Testis (tissue), 3 donors: ENCODE data around the gene CDK5RAP3. TPM values are rescaled to one million over a fixed set of nuclear protein-coding genes. Genes with fewer than 3 reads are reported as not detected.
"Not testable (repeated sequence)": the region's sequence is repeated elsewhere in the genome, so short reads cannot be mapped to it uniquely, and the experiment has no call there.

ENCODE experiments used
- DNase-seq: peaks from one replicate; pipeline ENCODE4 v3.0.0-alpha.2; 2019
- H3K27ac ChIP-seq, 2 donors: fragments of 200-600 bp; sonication (generic); one replicate each; pipeline ENCODE4 v1.5.1; 2019
- H3K27me3 ChIP-seq: fragments of 200-600 bp; sonication (generic); one replicate; pipeline ENCODE4 v1.5.1; 2019
- H3K36me3 ChIP-seq: fragments of 200-600 bp; sonication (generic); one replicate; pipeline ENCODE4 v1.5.1; 2017; ENCODE audit warnings: low read depth; ENCODE audit errors: missing control alignments
- H3K4me1 ChIP-seq: fragments of 200-600 bp; sonication (generic); one replicate; pipeline ENCODE4 v1.5.1; 2019
- H3K4me3 ChIP-seq, 2 donors: fragments of 200-600 bp; sonication (generic); one replicate each; pipeline ENCODE4 v1.5.1; 2017 to 2019
- H3K9me3 ChIP-seq: fragments of 200-600 bp; sonication (generic); one replicate; pipeline ENCODE4 v1.5.1; 2017
- CTCF ChIP-seq, 3 experiments: fragments of 450-650 bp in 2 of 3; fragments of 200-600 bp in 1 of 3; sonication (generic) in 1 of 3; IDR thresholded peaks; one replicate each; pipeline ENCODE4 v1.5.1; 2016 to 2019; ENCODE audit warnings: antibody characterized with exemption in 3 of 3, mild to moderate bottlenecking in 2 of 3, moderate library complexity in 1 of 3
- POLR2A ChIP-seq: fragments of 450-650 bp; IDR thresholded peaks from one replicate; pipeline ENCODE4 v1.6.1; 2017; ENCODE audit warnings: antibody characterized with exemption, mild to moderate bottlenecking, moderate library complexity
- WGBS, 2 donors: methylation state at CpG; one replicate each; pipeline ENCODE4 v1.1.5; 2018; 5-methylcytosine and 5-hydroxymethylcytosine counted together
- intact Hi-C: fragments of 100-400 bp; cut with DNase I; formaldehyde crosslinking; loops from one replicate; pipeline ENCODE4 v1.15.1; 2023; ENCODE audit warnings: low total_unique reads
- polyA plus RNA-seq: library from polyadenylated mRNA; stranded (reverse); fragments of 350-450 nt; fragmentation: Illumina TruSeq; extraction: RNeasy Lipid Tissue Mini Kit (QIAGEN cat#74804); gene quantifications from one replicate; pipeline ENCODE4 v1.2.3, GENCODE V29; 2014; ENCODE audit warnings: low read depth, low replicate concordance; ENCODE audit not compliant: insufficient read depth
- total RNA-seq, 2 donors: library from RNA; depleted of rRNA; stranded (reverse); fragments of >200 nt; gene quantifications; one replicate each; pipeline ENCODE4 v1.2.3, GENCODE V29; 2016

Gene CDK5RAP3
- total and polyA plus RNA-seq, 3 donors from 2014 or later, result 192 to 281 (median 221) TPM

DNA sequence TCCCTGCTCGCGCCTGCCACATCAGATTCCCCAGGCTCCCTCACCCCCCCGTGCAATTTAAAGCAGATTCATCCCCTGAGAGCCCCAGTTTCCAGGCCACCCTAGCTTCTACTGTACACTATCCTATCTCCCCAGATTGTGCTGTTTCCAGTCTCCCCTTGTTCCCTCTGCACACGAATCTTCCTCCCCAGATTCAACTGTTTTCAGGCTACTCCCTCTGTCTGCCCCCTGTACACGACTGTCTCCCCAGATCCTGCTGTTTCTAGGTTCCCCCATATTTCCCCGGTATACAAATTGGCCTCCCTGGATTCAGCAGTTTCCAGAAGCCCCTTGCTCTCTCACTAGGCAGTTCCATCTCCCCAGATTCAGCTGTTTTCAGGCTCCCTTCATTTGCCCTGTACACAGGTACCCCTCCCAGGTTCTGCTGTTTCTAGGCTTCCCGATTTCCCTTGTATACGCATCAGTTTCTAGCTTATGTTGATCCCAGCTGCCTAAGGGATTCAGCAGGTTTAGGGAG, 43.7 kb downstream of the CDK5RAP3 start:
- intact Hi-C loops, result no loop called here
- Histone ChIP-seq H3K9me3 (no peaks in the 10 kb centered on the region), H3K27ac (no peak overlapping the region), H3K27me3 (no peaks in the 10 kb centered on the region), H3K4me3 (no peak overlapping the region), H3K36me3 (no peaks in the 10 kb centered on the region), H3K4me1 (peaks cover 9% of the 10 kb centered on the region)
- TF ChIP-seq CTCF (IDR thresholded peaks at IDR 0.05), result no peak
- TF ChIP-seq POLR2A, result no peak
- no peak for DNase-seq
- WGBS, 2 donors, result 61 to 69% methylated on average over 8 of the region's 8 CpGs

DNA sequence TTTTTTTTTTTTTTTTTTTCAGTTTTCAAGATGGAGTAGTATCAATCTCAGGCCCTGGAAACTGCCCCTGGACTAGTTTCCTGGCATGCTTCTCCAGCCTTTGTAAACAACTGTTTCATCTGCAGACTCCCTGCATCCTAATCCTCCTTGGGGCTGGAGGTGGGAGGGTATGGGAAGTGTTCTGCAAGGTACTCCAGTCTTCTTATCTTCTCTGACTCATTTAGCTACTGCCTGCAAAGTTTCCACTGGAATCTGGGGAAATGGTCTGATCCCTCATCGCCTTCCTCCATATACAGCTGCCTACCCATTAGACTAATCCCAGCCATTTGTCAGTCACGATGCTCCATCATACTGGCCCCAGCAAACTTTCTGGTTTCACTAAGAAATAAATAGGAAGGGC, 45.2 kb downstream of the CDK5RAP3 start:
- Histone ChIP-seq H3K4me3 (no peak overlapping the region), H3K27me3 (no peaks in the 10 kb centered on the region), H3K36me3 (no peaks in the 10 kb centered on the region), H3K4me1 (peaks cover 9% of the 10 kb centered on the region), H3K9me3 (no peaks in the 10 kb centered on the region), H3K27ac (no peak overlapping the region)
- DNase-seq, result no peak
- TF ChIP-seq POLR2A (no peak), CTCF (IDR thresholded peaks at IDR 0.05) (no peak)
- 83 to 92% methylated on average over 2 of the region's 2 CpGs for WGBS, 2 donors
- intact Hi-C loops, result no loop called here

GRCh38 chr17:48017817-48018158, 46.9 kb downstream of the CDK5RAP3 start:
- H3K4me1 ChIP-seq, H3K27me3 ChIP-seq, H3K4me3 ChIP-seq, H3K9me3 ChIP-seq, intact Hi-C loops, H3K36me3 ChIP-seq, DNase-seq, H3K27ac ChIP-seq: not testable (repeated sequence)
- 86 to 88% methylated on average over 4 of the region's 4 CpGs for WGBS, 2 donors

GRCh38 chr17:48021934-48022333, 51.0 kb downstream of the CDK5RAP3 start:
- H3K4me1 ChIP-seq, result peaks cover 29% of the 10 kb centered on the region
- no peak overlapping the region for H3K4me3 ChIP-seq
- H3K36me3 ChIP-seq, result no peaks in the 10 kb centered on the region
- H3K9me3 ChIP-seq, result no peaks in the 10 kb centered on the region
- H3K27me3 ChIP-seq, result no peaks in the 10 kb centered on the region
- no peak for DNase-seq
- intact Hi-C loops, result no loop called here
- H3K27ac ChIP-seq, result no peak overlapping the region
- TF ChIP-seq CTCF (IDR thresholded peaks at IDR 0.05) (no peak), POLR2A (no peak)
- WGBS, 2 donors, result 74 to 75% methylated on average over 5 of the region's 5 CpGs

GRCh38 chr17:48022901-48023300, 52.0 kb downstream of the CDK5RAP3 start:
- Histone ChIP-seq H3K4me3 (peak overlapping the region; percentile 36 to 39), H3K27me3 (no peaks in the 10 kb centered on the region), H3K36me3 (no peaks in the 10 kb centered on the region), H3K9me3 (no peaks in the 10 kb centered on the region), H3K27ac (no peak overlapping the region), H3K4me1 (peaks cover 31% of the 10 kb centered on the region)
- WGBS, 2 donors, result 38 to 59% methylated on average over 6 of the region's 6 CpGs
- intact Hi-C loops, result no loop called here
- no peak for DNase-seq
- TF ChIP-seq CTCF (IDR thresholded peaks at IDR 0.05) (no peak), POLR2A (no peak)
